ENCODE results near the gene TIMP2.

GRCh38 chr17:78883533-78884131 lies 41.6 kb downstream of the TIMP2 start:
- no peak for TF ChIP-seq CTCF (IDR thresholded peaks at IDR 0.05)
- peak in 1 of 2 donors; percentile 20 for TF ChIP-seq POLR2A (IDR thresholded peaks at IDR 0.05)
